Measurements from ENCODE around the gene TEC. TPM values are rescaled to one million over a fixed set of nuclear protein-coding genes. Genes with fewer than 3 reads are reported as not detected.
"Not testable (repeated sequence)": the region's sequence is repeated elsewhere in the genome, so short reads cannot be mapped to it uniquely, and the experiment has no call there.

TEC gene
- total RNA-seq, 1 donor from 2014 or later = 3.5 TPM

DNA sequence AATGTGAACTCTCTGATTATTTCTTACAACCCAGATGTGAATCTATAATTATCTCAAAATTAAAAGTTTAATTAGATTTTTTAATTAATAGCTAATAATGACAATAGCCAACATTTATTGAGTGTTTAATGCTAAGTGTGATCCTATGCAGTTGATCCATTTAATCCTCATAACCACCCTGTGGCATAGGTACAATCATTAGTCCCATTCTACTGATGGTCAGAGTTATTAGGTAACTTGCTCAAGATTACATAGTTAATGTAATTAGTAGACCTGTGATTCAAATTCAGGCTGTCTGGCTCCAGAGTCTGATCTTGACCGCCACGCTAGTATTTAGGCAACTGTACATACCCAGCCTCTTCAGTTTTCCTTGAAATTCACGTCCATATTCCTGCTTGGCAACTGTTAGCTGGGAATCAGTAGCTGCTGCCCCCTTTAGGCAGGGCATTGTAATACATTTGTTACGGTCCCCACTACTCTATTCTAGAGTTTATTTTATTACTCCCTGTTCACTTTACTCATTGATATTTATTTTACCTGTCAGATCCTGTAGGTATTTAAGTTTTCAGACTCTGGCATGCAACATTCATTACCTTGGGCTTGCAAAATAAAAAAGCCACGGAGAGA lies 20.6 kb upstream of the TEC start:
- peaks cover 5% of the 10 kb centered on the region for H3K9me3 Mint-ChIP-seq
- no peaks in the 10 kb centered on the region for H3K27me3 Mint-ChIP-seq (ENCODE audit: low read depth)
- H3K4me1 Mint-ChIP-seq = no peaks in the 10 kb centered on the region
- DNase-seq (ENCODE audit: low spot score in 2 of 2, unreplicated experiment in 2 of 2) = no peak
- TF ChIP-seq, protein P1, sequence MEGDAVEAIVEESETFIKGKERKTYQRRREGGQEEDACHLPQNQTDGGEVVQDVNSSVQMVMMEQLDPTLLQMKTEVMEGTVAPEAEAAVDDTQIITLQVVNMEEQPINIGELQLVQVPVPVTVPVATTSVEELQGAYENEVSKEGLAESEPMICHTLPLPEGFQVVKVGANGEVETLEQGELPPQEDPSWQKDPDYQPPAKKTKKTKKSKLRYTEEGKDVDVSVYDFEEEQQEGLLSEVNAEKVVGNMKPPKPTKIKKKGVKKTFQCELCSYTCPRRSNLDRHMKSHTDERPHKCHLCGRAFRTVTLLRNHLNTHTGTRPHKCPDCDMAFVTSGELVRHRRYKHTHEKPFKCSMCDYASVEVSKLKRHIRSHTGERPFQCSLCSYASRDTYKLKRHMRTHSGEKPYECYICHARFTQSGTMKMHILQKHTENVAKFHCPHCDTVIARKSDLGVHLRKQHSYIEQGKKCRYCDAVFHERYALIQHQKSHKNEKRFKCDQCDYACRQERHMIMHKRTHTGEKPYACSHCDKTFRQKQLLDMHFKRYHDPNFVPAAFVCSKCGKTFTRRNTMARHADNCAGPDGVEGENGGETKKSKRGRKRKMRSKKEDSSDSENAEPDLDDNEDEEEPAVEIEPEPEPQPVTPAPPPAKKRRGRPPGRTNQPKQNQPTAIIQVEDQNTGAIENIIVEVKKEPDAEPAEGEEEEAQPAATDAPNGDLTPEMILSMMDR (IDR thresholded peaks at IDR 0.05; ENCODE audit: unreplicated experiment) = peak; percentile 16
- no peak overlapping the region for H3K4me3 Mint-ChIP-seq
- H3K27ac Mint-ChIP-seq = no peak overlapping the region
- no peaks in the 10 kb centered on the region for H3K36me3 Mint-ChIP-seq

DNA sequence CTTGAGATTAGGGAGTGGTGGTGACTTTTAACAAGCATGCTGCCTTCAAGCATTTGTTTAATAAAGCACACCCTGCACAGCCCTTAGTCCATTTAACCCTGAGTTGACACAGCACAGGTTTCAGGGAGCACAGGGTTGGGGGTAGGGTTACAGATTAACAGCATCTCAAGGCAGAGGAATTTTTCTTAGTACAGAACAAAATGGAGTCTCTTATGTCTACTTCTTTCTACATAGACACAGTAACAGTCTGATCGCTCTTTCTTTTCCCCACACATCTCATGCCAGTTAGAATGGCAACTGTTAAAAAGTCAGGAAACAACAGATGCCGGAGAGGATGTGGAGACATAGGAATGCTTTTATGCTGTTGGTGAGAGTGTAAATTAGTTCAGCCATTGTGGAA lies 16.4 kb upstream of the TEC start:
- not testable (repeated sequence) for DNase-seq (ENCODE audit: low spot score in 2 of 2, unreplicated experiment in 2 of 2); H3K4me1 Mint-ChIP-seq; H3K4me3 Mint-ChIP-seq; H3K27ac Mint-ChIP-seq; H3K27me3 Mint-ChIP-seq (ENCODE audit: low read depth)
- peaks cover 42% of the 10 kb centered on the region for H3K9me3 Mint-ChIP-seq
- H3K36me3 Mint-ChIP-seq = peaks cover 18% of the 10 kb centered on the region

DNA sequence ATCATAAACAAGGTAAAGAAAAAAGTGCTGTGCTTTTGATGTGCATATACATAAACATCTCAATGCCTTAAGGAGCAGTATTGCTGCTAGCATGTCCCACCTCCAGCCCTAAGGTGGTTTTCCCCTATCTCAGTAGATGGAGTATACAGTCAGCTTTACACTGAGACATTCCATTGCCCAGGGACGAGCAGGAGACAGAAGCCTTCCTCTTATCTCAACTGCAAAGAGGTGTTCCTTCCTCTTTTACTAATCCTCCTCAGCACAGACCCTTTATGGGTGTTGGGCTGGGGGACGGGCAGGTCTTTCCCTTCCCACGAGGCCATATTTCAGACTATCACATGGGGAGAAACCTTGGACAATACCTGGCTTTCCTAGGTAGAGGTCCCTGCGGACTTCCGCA lies 16.0 kb upstream of the TEC start:
- not testable (repeated sequence) for H3K27me3 Mint-ChIP-seq (ENCODE audit: low read depth); DNase-seq (ENCODE audit: low spot score in 2 of 2, unreplicated experiment in 2 of 2); H3K4me1 Mint-ChIP-seq; H3K4me3 Mint-ChIP-seq; H3K27ac Mint-ChIP-seq
- peaks cover 44% of the 10 kb centered on the region for H3K9me3 Mint-ChIP-seq
- H3K36me3 Mint-ChIP-seq = peaks cover 20% of the 10 kb centered on the region

DNA sequence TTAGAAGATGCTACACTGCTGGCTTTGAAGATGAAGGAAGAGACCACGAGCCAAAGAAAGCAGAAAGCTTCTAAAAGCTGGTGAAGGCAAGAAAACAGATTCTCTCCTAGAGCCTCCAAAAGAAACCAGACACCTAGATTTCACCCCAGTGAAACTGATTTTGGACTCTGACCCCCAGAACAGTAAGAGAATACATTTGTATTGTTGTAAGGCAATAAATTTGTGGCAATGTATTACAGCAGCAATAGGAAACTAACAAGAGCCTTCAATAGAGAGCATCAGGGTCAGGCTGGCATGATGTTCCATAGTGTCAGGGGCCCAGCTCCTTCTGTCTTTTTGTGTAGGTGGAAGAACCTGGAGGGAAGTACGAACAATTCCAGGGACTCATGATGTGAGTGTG lies 6.0 kb upstream of the TEC start:
- TF ChIP-seq, protein P1 (IDR thresholded peaks at IDR 0.05; ENCODE audit: unreplicated experiment) = no peak
- Mint-ChIP-seq H3K27me3 (ENCODE audit: low read depth) (peaks cover 2% of the 10 kb centered on the region), H3K9me3 (no peaks in the 10 kb centered on the region), H3K27ac (no peak overlapping the region), H3K4me1 (peaks cover 4% of the 10 kb centered on the region), H3K36me3 (no peaks in the 10 kb centered on the region), H3K4me3 (no peak overlapping the region)
- DNase-seq (ENCODE audit: low spot score in 2 of 2, unreplicated experiment in 2 of 2) = no peak

DNA sequence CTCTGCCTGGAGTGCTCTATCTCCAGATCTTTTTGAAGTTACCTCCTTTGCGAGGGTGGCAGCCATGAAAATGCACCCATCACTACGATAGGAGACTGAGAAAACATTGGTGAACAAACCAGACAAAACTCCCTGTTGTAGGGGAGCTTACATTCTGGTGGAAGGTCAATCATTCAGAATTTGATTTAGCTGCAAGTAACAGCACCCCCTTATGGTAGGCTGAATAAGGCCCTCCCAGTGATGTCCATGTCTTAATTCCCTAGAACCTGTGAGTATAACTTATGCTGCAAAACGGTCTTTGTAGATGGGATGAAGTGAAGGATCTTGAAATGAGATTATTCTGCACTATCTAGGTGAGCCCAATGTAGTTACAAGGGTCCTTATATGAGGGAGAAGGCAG lies 5.6 kb upstream of the TEC start:
- H3K27ac Mint-ChIP-seq = no peak overlapping the region
- TF ChIP-seq, protein P1 (IDR thresholded peaks at IDR 0.05; ENCODE audit: unreplicated experiment) = no peak
- no peaks in the 10 kb centered on the region for H3K9me3 Mint-ChIP-seq
- no peak overlapping the region for H3K4me3 Mint-ChIP-seq
- H3K4me1 Mint-ChIP-seq = peaks cover 2% of the 10 kb centered on the region
- DNase-seq (ENCODE audit: low spot score in 2 of 2, unreplicated experiment in 2 of 2) = no peak
- H3K27me3 Mint-ChIP-seq (ENCODE audit: low read depth) = peaks cover 2% of the 10 kb centered on the region
- H3K36me3 Mint-ChIP-seq = no peaks in the 10 kb centered on the region

DNA sequence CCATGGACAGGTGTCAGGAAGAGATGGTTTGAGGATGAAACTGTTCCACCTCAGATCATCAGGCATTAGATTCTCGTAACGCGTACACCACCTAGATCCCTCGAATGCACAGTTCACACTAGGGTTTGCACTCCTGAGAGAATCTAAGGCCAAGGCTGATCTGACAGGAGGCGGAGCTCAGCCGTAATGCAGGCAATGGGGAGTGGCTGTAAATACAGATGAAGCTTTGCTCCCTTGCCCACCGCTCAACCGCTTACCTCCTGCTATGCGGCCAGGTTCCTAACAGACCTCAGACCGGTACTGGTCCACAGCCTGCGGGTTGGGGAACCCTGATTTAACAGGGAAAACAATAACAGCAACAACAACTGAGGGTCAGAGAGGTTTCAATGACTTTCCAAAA lies 2.0 kb upstream of the TEC start:
- Mint-ChIP-seq H3K27ac (no peak overlapping the region), H3K4me1 (peaks cover 11% of the 10 kb centered on the region), H3K4me3 (no peak overlapping the region), H3K36me3 (no peaks in the 10 kb centered on the region), H3K27me3 (ENCODE audit: low read depth) (peaks cover 2% of the 10 kb centered on the region), H3K9me3 (no peaks in the 10 kb centered on the region)
- DNase-seq (ENCODE audit: low spot score in 2 of 2, unreplicated experiment in 2 of 2) = no peak
- TF ChIP-seq, protein P1 (IDR thresholded peaks at IDR 0.05; ENCODE audit: unreplicated experiment) = no peak

Measured in mesothelial cell of epicardium (in vitro differentiated cells).